ENCODE results near the gene PCGF1.
"Not testable (repeated sequence)": the region's sequence is repeated elsewhere in the genome, so short reads cannot be mapped to it uniquely, and the experiment has no call there.

Gene PCGF1

GRCh38 chr2:74472086-74472944 is 35.2 kb downstream of the PCGF1 start, which contains the start of gene MRPL53:
Gene MRPL53, minus strand, starts transcription at chr2:74472680. Its CDS starts 20 bp downstream, at chr2:74472660.
- peak; percentile 97 for DNase-seq (ENCODE audit: low spot score)

GRCh38 chr2:74471332-74472065 is 36.0 kb downstream of the PCGF1 start:
- no peak for DNase-seq (ENCODE audit: low spot score)

- not testable (repeated sequence) for DNase-seq (ENCODE audit: low spot score)
Observed at GRCh38 chr2:74470742-74471141, 36.8 kb downstream of the PCGF1 start.

GRCh38 chr2:74464406-74464805 is 43.1 kb downstream of the PCGF1 start:
- no peak for DNase-seq (ENCODE audit: low spot score)

- DNase-seq (ENCODE audit: low spot score), result no peak
Observed at GRCh38 chr2:74462786-74463105, 44.7 kb downstream of the PCGF1 start.

- DNase-seq (ENCODE audit: low spot score), result no peak
Observed at GRCh38 chr2:74462054-74462785, 45.3 kb downstream of the PCGF1 start.

- DNase-seq (ENCODE audit: low spot score), result no peak
Observed at GRCh38 chr2:74461187-74462053, 46.1 kb downstream of the PCGF1 start.

- not testable (repeated sequence) for DNase-seq (ENCODE audit: low spot score)
Observed at GRCh38 chr2:74460187-74460586, 47.3 kb downstream of the PCGF1 start.

- DNase-seq (ENCODE audit: low spot score), result not testable (repeated sequence)
Observed at GRCh38 chr2:74459503-74460118, 47.9 kb downstream of the PCGF1 start.

GRCh38 chr2:74458938-74459363 is 48.5 kb downstream of the PCGF1 start:
- no peak for DNase-seq (ENCODE audit: low spot score)

- peak; percentile 99 for DNase-seq (ENCODE audit: low spot score)
Observed at GRCh38 chr2:74458132-74458937, 49.2 kb downstream of the PCGF1 start, which contains the start of gene WBP1. Gene WBP1, plus strand, starts transcription at chr2:74458438. Its CDS starts 165 bp downstream, at chr2:74458603.

GRCh38 chr2:74457549-74458131 is 49.9 kb downstream of the PCGF1 start:
- DNase-seq (ENCODE audit: low spot score), result peak; percentile 85

- no peak for DNase-seq (ENCODE audit: low spot score)
Observed at GRCh38 chr2:74457129-74457548, 50.4 kb downstream of the PCGF1 start.

Measured in left forelimb (tissue), 1 donor.